22Rv1 (cell line): ENCODE measurements around the gene CFAP65.

Source experiments
- H3K27ac ChIP-seq: fragments of 450-650 bp; 2 replicates; pipeline ENCODE4 v1.5.1; 2017
- CTCF ChIP-seq: fragments of 450-650 bp; IDR thresholded peaks from 2 replicates; pipeline ENCODE4 v1.5.1; 2017; ENCODE audit warnings: mild to moderate bottlenecking
- ZFX ChIP-seq: fragments of 450-650 bp; IDR thresholded peaks from 2 replicates; pipeline ENCODE4 v1.6.1; 2017; ENCODE audit warnings: antibody characterized with exemption, borderline replicate concordance

CFAP65 gene

GRCh38 chr2:219020604-219021365, 20.5 kb downstream of the CFAP65 start:
- H3K27ac ChIP-seq: no peak overlapping the region
- TF ChIP-seq ZFX: no peak
- TF ChIP-seq CTCF: no peak

- no peak overlapping the region for H3K27ac ChIP-seq
- TF ChIP-seq CTCF (no peak), ZFX (no peak)
Measured at GRCh38 chr2:219019436-219019835, 21.9 kb downstream of the CFAP65 start.

- TF ChIP-seq ZFX: no peak
- TF ChIP-seq CTCF: no peak
- H3K27ac ChIP-seq: no peak overlapping the region
Measured at GRCh38 chr2:219018726-219019125, 22.6 kb downstream of the CFAP65 start.

- H3K27ac ChIP-seq: no peak overlapping the region
- TF ChIP-seq ZFX (no peak), CTCF (no peak)
Measured at GRCh38 chr2:219018286-219018685, 23.0 kb downstream of the CFAP65 start.

DNA sequence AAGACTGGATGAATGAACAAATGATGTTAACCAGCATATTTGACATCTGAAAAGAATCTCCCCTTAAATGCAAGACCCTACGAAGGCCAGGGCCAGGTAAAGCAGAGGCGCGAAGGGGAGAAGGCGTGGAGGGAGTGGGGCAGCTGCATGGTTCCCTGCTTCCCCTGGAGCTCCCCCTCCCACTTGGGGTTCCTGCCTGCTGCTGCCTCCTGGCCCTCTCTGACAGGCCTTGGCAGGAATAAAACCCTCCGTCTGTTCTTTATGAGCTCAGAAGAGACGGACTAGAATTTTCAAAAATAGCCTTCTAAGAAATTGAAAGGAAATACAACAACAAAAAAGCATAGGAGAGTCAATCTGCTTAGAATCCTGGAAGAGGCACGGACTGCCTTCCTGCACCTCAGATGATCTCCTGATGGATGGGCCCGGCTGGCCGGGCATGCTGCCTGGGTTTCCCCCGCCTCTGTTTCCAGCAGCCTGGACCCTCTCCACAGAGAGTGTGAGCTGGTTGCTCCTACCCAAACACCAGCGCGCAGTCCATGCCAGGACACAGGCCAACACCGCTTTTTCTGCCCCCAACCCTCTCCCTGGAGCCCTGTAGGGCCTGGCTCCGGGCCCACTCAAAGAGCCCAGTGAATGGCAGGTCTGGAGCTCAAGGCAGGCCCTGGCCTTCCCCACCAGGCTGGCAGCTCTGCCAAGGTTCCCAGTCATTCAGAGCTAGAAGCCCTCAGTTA, 23.9 kb downstream of the CFAP65 start:
- no peak overlapping the region for H3K27ac ChIP-seq
- TF ChIP-seq CTCF (no peak), ZFX (no peak)

DNA sequence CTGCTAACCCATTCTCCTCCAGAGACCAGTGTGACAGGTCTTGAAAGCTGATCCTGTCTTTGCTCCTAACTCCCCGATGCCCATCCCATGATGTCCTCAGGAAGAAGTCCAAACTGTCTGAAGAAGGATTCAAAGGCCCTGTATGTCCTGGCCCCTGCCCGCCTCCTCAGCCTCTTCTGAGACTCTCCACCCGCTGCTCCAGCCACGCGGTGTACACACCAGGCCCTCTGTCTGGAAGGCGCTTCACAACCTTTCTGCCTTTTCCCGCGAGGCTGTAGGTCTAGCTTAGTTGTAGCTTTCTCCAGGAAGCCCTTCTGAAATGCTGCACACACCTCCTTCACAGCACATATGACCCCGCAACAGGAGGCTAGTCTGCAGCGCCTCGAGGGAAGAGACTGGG, 24.6 kb downstream of the CFAP65 start:
- no peak for TF ChIP-seq ZFX
- TF ChIP-seq CTCF: no peak

DNA sequence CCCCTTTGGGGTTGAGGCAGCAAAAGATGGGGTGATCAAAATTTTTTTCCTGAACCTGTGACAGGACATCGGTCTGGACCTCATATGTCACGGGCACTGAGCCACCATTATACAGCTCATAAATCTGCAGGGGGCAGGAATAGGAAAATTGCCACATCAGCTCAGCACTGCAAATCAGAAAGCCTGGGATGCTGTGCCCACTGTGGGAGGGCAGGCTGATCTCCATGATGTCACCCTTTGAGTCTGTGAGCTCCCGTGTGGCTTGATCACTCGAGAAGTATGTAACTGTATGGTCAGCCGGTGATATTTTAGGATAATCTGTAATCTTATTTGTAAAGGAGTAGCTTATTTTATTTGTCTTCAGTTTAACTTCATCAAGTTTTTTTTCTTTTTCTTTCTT, 30.4 kb downstream of the CFAP65 start:
- H3K27ac ChIP-seq: no peak overlapping the region
- no peak for TF ChIP-seq ZFX
- no peak for TF ChIP-seq CTCF

More for the DNA sequence above, 24.6 kb downstream of the CFAP65 start:
- H3K27ac ChIP-seq: no peak overlapping the region
